HG03558 (cell line): ENCODE measurements around the gene CABCOCO1.

ENCODE experiments used
- ATAC-seq: cut with Tn5 transposase; IDR thresholded peaks from one replicate; pipeline ENCODE4 v1.9.1; 2021; ENCODE audit warnings: moderate number of reproducible peaks; ENCODE audit not compliant: unreplicated experiment; ENCODE audit errors: extremely low read depth

The CABCOCO1 gene

DNA sequence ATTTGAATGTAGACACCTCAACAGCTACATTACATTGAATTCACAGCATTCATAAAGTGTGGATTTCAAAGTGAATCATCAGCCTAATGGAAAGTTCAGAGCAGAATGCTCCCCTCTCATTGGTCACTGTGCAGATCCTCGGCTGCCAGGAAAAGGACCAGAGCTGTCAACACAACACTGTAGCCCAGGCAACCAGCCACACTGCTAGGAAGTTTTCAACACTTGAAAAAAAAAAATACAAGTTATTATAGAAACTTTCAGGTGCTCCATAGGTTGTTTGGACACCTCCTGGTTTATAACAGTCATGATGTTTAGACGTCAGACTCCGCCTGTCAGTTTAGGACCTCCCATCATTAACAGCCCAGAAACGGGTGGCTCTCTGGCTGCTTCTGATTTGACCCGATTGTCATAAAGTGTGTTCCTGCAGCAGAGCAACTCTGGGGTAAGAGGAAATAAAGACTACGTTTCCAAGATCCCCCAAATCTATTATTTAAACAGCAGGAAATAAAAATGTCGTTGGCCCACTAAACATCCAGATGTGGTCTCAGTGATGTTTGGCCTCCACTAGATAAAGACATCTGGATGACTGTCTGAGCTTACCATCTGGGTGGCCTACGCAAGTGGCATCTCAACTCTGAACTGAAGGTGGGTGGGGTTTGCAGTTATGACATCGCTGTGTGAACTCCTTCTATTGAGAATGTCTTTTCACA lies 117.4 kb downstream of the CABCOCO1 start:
- ATAC-seq = no peak

DNA sequence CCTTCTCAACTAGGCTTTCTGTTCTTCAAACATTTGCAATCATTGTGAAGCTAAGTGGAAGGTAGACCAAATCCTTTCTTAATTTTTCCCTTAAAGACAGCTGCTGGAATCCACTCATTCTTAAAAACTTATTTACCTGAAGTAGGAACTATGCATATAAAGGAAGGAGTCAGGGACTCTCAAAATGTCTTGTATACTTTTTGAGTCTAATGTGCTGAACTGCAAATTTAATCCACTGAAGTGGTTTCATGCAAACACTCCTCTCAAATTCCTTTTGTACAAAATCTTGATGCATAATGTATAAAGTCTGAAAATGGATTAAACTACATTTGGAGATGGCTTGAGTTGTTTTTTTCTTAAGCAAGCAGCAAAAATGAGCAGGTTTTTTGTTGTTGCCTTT lies 118.0 kb downstream of the CABCOCO1 start:
- no peak for ATAC-seq

DNA sequence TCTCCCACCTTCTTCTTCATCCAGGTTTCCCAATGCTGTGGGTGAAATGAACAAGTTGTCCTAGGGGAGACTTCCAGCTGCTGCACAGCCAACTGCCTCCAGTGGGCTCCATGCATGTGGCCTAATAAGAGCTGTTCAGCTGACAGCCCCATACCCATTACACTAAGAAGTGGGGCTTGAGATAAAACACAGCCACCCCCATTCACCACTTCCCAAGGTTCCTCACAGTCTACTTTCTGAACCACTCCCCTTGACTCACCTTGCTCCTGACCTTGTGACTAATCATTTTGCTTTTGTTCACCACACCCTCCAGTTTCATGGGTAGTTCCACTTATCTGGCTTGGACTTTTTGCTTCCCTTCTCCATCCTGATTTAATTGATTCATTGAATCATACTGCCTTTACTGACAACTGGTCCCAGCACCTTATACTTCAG lies 119.3 kb downstream of the CABCOCO1 start:
- no peak for ATAC-seq

DNA sequence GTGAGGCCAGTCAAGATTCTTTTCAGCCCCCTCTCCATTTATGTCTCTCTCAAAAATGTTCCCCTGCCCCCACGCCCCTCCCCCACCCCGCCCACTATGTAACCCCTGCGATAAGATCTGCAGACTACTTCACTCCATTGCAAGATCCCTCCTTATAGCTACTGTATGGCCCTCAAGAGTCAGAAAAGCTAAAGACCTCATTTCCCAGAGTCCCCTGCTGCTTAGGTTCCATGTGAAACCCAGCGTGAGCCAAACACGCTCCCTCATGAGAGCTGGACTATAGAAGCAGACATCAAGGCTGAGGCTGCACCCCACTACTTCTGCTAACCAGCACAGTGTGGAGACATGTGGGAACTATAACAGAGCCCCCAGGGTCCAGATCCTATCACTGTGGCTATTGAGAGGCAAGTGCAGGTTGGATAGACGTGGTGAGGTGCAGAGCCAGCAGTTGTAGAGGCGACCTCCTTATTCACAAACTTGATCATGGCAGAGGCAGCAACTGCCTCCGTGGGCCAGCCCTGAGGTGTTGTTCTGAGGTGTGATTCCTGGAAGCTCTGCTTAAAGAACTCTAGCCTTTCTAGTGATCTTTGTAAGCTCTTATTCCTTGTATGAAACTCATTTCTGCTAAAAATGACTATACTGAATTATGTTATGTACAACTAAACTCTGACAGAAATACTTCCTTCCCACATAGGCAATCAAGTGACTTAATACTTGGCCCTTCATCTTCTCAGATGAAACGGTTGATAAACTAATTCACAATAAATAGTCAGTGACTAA lies 121.8 kb downstream of the CABCOCO1 start:
- no peak for ATAC-seq

DNA sequence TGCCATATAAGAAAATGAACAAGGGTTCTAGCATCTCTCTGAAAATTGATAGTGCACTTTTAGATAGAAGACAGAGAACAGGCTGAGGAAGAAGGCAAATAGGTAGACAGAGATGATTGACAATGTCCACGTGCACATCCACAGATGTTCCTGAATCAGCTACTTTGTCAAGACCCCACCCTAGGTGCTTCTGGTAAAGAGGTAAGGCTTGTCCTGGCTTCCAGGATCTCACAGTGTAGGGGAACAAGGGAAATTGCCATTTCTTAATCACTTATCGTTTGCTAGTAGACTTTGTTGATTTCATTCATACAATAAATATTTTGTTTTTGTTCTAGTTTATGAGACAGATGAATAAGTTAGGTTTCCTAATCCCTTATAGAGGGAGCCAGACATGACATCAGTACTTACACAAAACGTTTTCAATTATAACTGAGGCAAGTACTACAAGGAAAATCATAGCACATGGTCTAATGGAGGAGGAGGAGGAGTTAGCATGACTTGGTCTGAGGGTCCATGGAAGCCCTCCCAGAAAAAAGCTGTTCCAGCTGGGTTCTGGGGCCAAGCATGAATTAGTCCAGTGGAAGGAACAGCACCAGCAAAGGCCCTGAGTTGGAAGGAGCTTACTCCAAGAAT lies 122.9 kb downstream of the CABCOCO1 start:
- no peak for ATAC-seq

DNA sequence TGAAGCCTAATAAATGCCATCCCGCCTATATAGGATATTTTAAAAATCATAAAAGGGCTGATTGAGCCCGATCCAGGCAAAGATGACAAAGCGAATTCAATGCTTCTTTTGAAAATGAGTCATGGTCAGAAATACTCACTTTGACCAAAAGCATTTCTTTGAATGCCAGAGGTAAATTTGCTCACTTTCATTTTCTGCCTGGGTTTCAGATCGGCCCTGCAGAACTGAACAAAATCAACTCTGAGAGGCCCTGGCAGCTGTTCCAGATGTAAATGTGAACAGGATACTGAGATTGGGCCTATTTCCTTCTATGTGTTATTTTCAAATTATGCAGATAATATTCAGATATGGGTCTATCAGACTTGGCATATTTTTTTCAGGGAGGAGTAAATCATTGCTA lies 124.0 kb downstream of the CABCOCO1 start:
- peak; percentile 96 for ATAC-seq

DNA sequence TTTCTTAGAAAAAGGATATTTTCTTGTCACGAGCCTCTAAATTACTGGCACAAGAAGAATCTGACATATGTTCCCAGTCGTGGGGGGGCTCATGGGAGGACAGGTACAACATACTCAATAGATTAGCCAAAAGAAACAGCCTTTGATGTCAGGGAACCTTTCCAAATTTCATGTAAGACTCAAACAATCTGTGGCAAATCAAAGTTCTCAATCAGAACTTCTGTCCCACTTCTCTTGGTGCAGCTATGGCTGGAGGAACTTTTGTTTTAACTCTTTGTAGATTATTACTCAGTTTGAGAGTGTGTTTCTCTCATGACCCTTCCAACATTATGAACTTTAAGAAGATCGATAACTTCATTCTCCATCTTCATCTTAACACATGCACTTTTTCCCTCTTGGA lies 124.4 kb downstream of the CABCOCO1 start:
- no peak for ATAC-seq

DNA sequence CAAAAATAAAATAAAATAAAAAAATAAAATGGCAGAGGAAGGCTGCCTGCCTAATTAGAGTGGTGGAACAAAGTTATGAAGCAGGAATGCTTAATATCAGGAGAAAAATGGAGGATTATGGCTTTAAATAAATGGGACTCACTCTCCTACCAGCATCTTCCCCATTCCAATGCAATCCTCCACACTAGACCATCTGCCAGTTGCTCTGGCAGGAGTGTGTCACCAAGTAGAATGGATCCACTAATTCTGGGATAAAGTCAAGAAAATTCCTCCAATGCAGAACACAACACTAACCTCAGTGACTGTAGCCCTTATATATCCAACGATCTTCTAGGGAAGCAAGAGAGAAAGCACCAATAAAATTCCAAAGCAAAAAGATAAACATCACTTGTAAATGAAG lies 126.3 kb downstream of the CABCOCO1 start:
- no peak for ATAC-seq

DNA sequence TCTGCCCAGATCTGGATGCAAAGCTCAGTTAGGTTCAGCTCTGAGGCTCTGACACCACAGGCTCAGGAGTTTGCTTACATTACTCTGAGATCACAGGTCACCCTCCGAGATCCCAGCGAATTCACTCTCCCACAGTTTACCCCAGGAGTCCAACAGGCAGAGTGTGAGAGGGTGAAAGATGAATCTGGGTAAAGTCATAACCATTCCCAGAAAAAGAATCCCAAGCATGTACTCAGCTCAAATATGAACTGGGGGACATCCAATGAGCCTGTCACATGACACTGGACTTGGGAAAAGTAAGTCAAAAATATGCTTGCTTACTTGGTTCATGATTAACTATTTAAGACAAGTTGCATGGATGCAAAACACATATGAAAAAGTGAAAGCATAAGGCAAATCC lies 128.5 kb downstream of the CABCOCO1 start:
- ATAC-seq = no peak

DNA sequence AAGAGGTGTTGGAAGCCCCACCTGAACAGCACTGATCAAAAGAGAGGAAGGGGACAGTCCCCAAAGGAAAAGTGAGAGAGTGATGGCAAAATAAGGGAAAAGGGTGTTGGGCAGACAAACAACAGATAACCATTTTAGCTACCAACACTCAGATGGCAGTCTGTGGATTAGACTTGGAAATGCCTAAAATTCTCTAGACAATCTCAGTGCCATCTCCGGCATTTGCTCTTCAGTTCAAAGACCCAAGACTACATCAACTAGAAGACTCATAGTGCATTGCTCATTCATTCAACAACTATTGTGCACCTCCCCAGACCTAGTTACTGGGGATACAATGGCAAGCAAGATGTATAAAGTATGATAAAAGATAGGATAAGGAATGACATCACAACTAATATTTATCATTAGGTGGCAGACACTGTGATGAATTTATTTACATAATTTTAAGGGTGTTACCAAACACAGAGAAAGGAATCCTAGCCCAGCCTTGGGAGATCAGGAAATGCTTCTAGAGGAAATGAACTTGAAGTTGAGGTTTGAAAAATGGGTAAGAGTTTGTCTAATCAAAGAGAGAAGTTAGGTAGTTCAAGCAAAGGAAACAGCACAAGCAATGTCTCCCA lies 129.5 kb downstream of the CABCOCO1 start:
- no peak for ATAC-seq

DNA sequence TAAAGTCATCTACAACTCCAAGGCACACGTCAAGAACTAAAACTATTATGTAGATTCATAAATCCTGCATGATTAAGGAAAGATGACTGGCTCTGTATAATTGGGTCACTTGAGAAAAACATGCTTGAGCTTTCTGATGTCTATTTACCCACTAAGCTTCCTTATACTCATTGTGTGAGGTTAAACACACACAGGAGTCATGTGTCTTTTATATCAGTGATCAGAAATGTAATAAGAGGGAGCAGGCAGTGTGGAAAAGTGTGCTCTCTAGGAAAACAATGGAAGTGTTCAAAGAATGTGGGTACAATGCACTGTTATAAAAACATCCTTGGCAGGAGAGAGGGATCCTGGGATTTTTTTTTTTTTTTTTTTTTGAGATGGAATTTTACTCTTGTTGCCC lies 130.2 kb downstream of the CABCOCO1 start:
- no peak for ATAC-seq

DNA sequence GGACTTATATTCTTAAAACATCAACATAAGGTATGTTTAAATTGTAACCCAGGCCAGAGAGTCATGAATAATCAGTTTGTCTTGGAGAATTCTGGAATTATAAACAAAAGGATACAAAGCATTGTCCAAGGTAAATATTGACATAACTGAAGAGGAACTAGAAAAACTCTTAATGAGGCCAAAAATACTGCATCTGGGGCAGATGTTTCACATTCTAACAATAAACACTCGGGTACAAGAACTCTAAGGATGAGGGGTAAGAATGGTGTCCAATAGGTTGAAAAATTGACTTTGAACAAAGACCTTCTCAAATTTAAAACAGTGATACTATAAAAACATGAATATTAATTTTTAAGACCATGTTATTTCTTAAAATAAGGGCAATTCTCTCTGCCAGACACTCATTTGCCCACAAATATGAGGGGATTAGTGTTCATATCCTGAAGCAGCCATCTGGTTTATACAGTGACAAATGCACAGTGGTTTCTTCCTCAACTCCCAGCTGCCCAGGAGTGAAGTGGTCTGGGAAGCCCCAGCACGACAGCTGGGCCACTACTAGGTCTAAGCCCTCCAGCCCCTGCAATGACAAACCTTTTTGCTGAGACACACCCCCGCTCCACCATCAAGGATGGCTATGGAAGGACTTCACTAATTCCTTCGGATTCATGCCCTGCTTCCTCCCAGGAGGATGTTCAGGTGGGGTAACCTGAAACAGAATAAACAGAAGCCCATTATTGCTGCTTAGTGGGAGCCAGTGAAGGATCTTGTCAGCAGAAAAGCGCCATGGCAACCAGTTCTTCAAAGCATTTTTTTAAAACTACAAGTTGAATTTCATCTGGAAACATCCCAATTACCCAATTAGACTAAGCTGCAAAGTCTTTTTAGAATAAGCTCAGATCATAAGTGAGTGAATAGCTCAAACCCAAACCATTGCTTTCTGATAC lies 131.3 kb downstream of the CABCOCO1 start:
- no peak for ATAC-seq

DNA sequence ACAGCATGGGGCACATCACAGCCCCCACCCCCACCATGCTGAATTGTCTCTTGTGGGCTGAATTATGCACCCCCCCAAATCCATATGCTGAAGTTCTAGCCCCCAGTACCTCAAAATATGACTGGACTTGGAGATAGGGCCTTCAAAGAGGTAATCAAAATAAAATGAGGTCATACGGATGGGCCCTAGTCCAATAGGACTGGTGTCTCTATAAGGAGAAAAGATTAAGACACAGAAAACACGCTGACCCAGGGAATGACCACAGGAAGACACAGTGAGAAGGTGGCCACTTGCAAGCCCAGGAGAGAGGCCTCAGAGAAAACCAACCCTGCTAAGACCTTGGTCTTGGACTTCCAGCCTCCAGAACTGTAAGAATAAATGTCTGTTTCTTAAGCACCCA lies 132.4 kb downstream of the CABCOCO1 start:
- ATAC-seq = no peak

DNA sequence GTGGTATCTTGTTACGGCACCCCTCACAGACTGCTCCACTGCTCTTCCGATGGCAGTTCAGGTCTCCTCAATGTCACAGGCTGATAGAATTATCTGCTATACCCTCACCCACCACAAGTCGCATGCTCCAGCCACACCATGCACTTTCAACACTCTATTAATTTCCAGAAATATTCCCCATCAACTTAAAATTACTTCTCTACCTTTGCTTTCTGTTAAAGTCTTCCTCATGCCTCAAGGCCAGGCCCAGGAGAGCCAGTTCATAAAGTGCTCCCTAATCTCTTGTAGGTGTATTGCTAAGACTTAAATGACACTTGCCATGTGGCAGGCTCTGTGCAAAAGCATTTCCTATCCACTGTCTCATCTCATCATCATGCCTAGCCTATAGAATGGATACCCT lies 132.8 kb downstream of the CABCOCO1 start:
- ATAC-seq = no peak

DNA sequence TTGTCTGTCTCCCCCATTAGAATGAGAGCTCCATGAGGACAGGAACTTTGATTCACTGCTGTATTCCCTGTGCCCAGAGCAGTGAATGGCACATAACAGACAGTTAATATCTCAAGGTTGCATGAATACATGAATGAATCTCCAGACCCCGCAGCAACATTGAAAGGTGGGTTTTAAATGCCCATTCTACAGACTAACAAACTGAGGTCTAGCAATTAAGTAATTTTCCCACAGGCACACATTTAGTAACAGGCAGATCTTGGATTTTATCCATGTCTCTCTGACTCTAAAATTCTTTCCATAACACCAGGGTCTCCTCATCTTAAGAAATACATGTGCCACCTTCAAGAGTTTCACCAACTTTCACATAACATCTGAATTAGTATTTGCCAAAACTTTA lies 134.1 kb downstream of the CABCOCO1 start:
- no peak for ATAC-seq

DNA sequence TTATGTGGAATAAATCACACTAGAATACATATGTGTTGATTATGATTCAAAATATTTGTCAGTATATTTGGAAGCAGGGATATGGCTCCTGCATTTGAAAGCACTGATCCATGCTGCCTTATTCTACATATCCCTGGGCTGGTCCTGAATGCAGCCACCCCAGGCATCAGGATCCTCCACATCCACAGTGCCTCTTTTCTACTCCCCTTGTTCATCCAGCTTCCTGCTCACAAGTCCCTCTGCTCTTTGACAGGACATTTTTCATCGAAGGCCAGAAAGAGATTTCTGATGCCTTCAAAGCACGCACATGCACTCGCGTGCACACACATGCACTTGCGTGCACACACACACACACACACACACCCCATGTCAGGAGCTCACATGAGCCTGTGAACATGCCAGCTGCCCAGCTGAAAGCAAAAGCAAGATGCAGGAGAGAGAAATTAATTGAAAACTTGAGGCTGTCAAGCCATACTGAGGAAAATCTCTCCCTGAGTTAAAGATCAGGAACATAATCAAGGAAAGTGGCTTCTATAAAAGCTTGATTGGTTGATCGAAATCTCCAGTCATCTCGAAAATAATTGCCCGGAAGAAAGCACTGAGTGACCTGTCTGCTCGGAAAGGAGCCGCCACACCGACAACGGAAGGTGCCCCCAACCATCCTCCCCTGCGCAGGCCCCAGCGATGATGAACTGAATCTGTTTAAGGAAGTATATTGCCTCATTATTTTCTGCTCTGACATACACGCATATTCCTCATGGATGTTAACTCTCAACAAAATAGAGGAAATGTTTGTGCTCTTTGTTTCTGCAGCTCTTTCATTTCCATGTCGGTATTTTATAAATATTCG lies 134.8 kb downstream of the CABCOCO1 start:
- ATAC-seq = no peak

DNA sequence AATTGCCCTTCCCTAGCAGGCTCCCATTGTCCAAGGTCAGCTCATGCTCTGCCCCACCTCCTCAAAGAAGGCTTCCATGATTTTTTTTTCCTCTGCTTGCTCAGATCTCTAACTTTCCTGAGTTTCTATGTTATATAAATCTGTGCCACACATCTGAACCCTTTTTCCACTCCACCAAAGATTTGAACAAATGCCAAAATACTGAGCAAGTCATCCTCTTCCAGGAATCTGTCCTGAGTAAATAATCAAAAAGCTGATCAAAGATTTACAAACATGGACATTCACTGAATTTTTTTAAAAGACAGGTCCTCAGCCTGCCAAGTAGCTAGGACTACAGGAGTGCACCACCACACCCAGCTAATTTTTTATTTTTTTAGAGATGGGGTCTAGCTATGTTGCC lies 136.0 kb downstream of the CABCOCO1 start:
- ATAC-seq = no peak

DNA sequence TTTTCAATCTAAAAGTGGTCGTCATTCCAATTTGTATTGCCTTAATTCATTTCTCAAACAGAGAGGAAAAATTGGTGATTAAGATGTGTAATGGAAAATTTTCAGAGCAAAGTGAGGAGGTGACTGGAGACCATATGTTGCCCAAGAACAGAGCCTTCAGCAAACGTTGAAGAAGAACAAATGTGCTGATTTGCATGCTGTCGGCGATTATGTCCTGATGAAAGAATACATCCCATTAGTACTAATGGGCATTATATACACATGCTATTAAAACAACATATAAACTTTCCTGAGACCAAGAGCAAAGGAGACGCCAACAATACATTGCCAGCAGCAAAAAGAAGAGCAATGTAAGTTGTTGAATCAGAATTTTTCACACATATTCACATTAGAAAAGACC lies 138.8 kb downstream of the CABCOCO1 start:
- no peak for ATAC-seq

DNA sequence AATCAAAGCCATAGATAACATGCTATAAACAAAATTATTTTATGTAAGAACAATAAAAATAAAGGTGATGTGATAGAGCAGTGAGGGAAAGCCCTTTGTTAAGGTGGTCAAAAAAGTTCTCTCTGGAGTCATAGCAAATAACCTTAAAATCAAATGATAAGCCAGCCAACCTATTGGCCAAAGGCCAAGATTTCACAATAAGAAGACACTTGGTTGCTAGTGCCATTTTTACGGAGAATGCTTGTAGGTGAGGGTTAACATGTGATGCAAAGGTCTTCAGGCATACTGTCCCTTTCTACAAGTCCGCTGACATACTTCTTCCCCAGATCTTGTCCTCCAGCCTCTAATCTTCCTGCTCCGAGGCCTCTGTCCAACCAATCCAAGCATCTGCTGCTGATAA lies 140.5 kb downstream of the CABCOCO1 start:
- no peak for ATAC-seq
